ENCODE results near the gene LRFN4. TPM values are rescaled to one million over a fixed set of nuclear protein-coding genes. Genes with fewer than 3 reads are reported as not detected.

LRFN4 gene
- total RNA-seq, 6 experiments from 2014 or later = 30.3 to 43.4 (median 34.6) TPM

- H3K4me3 Mint-ChIP-seq = peak overlapping the region; percentile 87
- H3K9me3 Mint-ChIP-seq = no peaks in the 10 kb centered on the region
- H3K36me3 Mint-ChIP-seq (ENCODE audit: low read depth) = no peaks in the 10 kb centered on the region
- peaks cover 7% of the 10 kb centered on the region for H3K4me1 Mint-ChIP-seq (ENCODE audit: low read depth)
- no peak overlapping the region; the same call in 1 of the 2 replicates for H3K27ac Mint-ChIP-seq
- H3K27me3 Mint-ChIP-seq (ENCODE audit: insufficient read depth) = peaks cover 3% of the 10 kb centered on the region
- DNase-seq = no peak
- TF ChIP-seq CTCF (IDR thresholded peaks at IDR 0.05) = no peak
Observed at GRCh38 chr11:66858186-66858938, 1.5 kb downstream of the LRFN4 start.

- H3K36me3 Mint-ChIP-seq (ENCODE audit: low read depth) = no peaks in the 10 kb centered on the region
- peaks cover 3% of the 10 kb centered on the region for H3K27me3 Mint-ChIP-seq (ENCODE audit: insufficient read depth)
- H3K4me1 Mint-ChIP-seq (ENCODE audit: low read depth) = peaks cover 7% of the 10 kb centered on the region
- H3K27ac Mint-ChIP-seq = no peak overlapping the region
- no peak overlapping the region for H3K4me3 Mint-ChIP-seq
- TF ChIP-seq CTCF (IDR thresholded peaks at IDR 0.05) = no peak
- H3K9me3 Mint-ChIP-seq = no peaks in the 10 kb centered on the region
- DNase-seq = no peak
Observed at GRCh38 chr11:66858939-66859685, 2.2 kb downstream of the LRFN4 start.

- no peak overlapping the region for H3K27ac Mint-ChIP-seq
- H3K36me3 Mint-ChIP-seq (ENCODE audit: low read depth) = no peaks in the 10 kb centered on the region
- no peaks in the 10 kb centered on the region for H3K9me3 Mint-ChIP-seq
Observed at GRCh38 chr11:66859686-66860448, 3.0 kb downstream of the LRFN4 start.

GRCh38 chr11:66860449-66860831 lies 3.6 kb downstream of the LRFN4 start:
- DNase-seq = no peak
- H3K27ac Mint-ChIP-seq = no peak overlapping the region
- no peaks in the 10 kb centered on the region for H3K9me3 Mint-ChIP-seq
- H3K4me3 Mint-ChIP-seq = no peak overlapping the region
- H3K36me3 Mint-ChIP-seq (ENCODE audit: low read depth) = no peaks in the 10 kb centered on the region
- peaks cover 3% of the 10 kb centered on the region; the same call in 1 of the 2 replicates for H3K27me3 Mint-ChIP-seq (ENCODE audit: insufficient read depth)
- no peak for TF ChIP-seq CTCF (IDR thresholded peaks at IDR 0.05)
- H3K4me1 Mint-ChIP-seq (ENCODE audit: low read depth) = peaks cover 5% of the 10 kb centered on the region

More at GRCh38 chr11:66859686-66860448, 3.0 kb downstream of the LRFN4 start:
- no peak for TF ChIP-seq CTCF (IDR thresholded peaks at IDR 0.05)
- H3K4me1 Mint-ChIP-seq (ENCODE audit: low read depth) = peaks cover 7% of the 10 kb centered on the region
- no peak overlapping the region for H3K4me3 Mint-ChIP-seq
- H3K27me3 Mint-ChIP-seq (ENCODE audit: insufficient read depth) = peaks cover 3% of the 10 kb centered on the region; the same call in 1 of the 2 replicates
- DNase-seq = no peak

GRCh38 chr11:66861038-66861773 lies 4.3 kb downstream of the LRFN4 start:
- peaks cover 3% of the 10 kb centered on the region; the same call in 1 of the 2 replicates for H3K27me3 Mint-ChIP-seq (ENCODE audit: insufficient read depth)
- H3K4me1 Mint-ChIP-seq (ENCODE audit: low read depth) = no peaks in the 10 kb centered on the region
- H3K9me3 Mint-ChIP-seq = no peaks in the 10 kb centered on the region
- H3K4me3 Mint-ChIP-seq = no peak overlapping the region
- no peak for DNase-seq
- TF ChIP-seq CTCF (IDR thresholded peaks at IDR 0.05) = no peak
- H3K36me3 Mint-ChIP-seq (ENCODE audit: low read depth) = no peaks in the 10 kb centered on the region
- no peak overlapping the region for H3K27ac Mint-ChIP-seq
